Activated CD4-positive, alpha-beta T cell treated with anti-CD3 and anti-CD28 coated beads, Interleukin-2, amount 50 U/mL, for 4 hours (primary cell): Measurements from ENCODE around the gene TMEM52B.
"Not testable (repeated sequence)": the region's sequence is repeated elsewhere in the genome, so short reads cannot be mapped to it uniquely, and the experiment has no call there.

Experiments used
- DNase-seq, 2 experiments: peaks; one replicate each; pipeline ENCODE4 v3.0.0-alpha.2; 2020

TMEM52B gene

DNA sequence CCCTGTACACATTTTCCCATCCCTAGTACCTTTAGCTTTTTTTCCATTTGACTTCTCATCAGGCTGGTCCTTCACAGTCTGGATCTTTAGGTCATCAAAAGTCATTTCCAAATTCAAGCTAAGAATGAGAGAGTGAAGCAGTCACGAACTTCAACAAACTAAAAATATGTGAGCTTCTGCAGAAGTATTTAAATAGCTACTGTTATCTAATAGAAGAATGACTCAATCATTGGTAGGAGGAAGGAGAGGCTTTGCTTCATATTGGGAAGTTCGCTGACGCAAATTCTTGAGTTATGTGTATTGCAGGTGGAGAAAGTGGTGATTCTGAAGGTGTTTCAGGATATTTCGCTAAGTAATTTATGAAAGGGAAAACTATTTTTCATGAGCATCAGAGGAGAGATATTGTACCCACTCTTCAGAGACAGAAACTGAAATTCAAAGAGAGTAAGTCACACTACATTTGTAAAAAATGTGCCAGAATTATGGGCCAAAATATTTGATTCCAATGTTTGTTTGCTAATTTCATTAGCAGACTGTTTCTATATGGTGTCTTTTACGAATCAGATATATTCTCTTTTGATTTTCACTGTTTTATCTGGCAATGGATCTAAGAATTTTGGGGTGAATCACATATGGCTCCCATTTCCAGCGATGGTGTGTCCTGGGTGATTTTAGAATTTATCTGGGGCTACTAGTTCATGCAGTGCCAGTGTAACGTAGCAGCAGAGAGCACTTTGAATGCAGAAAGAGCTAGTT, 6.7 kb upstream of the TMEM52B start, which contains the start of gene OLR1:
TSS of gene OLR1 (minus strand) at position 160 of the 756 bp plus-strand sequence. CDS start at position 105, 55 bp downstream.
- no peak for DNase-seq

DNA sequence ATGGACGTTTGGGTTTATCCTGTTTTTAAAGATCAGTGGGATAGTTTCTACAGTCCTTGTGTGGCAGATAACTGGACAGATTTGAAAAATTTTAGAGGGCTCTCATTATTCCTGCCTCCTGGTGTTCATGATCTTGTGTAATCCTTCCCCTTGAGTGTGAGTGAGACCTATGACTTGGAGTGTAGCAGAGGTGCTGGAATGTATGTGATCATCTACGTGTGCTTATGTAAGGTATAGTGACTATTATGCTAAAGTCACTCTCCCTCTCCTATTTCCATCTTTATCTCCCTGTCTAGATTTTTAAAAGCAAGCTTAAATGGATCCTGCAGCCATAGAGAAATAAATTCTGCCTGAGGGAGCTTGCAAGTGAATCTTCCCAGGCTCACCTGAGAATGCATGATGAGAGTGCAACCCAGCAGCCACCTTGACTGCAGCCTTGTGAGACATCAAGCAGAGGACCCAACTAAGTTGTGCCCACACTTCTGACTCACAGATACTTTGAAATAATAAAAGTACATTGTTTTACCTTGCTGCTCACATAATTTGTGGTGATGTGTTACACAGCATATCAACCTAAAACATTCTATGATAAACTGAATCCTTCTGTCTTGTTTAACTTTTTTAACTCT, 3.7 kb upstream of the TMEM52B start:
- no peak for DNase-seq

DNA sequence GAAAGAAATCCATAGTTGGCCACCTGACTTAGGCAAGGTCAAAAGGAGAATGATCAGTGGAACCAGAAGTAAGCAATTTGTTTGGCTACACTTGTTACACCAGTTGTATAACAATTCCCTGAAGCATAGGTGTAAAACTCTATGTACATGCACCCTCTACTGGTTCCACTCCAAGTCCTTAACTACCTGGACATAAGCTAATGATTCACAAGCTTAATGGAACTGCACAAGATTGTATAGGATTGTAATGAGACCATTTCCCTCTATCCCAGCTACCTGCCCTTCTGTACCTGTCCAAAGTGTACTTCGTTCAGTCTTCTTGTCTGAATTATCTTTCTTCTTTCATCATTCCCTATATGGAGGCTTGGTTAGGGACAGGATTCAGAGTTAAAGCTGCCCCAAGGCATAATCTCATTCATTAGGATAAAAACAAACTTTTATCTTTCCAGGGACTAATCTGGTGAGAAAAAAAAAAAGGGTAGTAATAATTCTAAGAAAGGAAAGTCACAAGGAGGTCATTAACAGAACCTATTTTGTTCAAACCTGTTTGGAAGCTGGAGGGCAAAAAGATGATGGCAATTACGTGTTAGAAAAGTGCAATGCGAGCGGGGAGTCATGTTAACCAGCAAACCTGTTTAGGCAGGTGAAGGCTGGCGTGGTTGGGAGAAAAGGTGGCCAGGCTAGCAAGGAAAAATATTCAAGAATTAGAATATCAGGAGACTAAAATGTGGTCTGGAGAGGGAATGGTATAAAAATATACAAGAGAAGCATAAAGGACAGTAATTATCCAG, 2.8 kb upstream of the TMEM52B start:
- DNase-seq: no peak

DNA sequence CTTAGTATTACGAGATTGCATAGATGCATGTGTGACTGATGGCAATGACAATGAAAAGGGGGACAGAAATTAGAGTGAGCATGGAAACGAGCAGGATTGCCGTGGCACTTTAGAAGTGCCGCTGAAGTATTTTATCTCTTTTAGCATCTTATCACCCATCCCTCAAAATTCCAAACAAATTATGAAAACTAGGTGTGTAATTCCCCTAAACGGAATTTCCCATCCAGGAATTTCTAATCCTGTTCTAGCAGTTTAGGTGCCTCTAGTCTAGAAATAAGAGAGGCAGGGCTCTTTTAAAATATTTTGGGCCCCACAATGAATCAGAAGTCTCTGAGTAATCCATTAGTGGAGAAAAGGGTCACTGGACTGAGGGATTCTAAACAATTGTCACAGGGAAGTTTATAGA, 947 bp downstream of the TMEM52B start:
- no peak for DNase-seq

DNA sequence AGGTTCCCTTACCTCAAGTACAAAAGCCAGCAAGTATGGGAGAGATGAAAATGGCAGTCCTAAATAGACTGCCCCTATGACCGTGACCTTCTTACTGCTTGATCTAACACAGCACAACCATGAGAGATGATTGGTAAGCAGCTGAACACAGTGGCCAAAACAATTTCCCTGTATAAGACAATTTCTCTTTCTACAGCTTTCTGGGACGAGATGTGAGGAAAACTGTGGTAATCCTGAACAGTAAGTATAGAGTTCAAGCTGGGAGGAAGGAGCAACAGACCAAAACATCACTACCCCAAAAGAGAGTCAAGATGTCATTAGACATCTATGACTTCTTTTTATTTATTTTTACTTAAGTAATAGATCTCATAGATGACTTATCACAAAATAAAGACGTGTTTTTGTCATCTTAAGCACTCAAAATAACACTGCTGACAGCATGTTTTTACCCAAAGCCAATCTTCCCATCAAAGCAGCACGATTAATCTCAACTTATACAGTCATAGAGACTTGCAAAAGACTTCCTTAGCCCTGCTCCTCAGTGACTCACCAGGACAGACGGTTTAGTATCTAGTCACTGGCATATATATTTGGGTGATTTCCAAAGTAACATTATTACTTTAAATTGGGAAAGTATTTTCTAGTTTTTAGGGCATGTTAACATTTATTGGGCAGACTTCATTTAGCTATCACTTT, 3.7 kb downstream of the TMEM52B start:
- DNase-seq: no peak

DNA sequence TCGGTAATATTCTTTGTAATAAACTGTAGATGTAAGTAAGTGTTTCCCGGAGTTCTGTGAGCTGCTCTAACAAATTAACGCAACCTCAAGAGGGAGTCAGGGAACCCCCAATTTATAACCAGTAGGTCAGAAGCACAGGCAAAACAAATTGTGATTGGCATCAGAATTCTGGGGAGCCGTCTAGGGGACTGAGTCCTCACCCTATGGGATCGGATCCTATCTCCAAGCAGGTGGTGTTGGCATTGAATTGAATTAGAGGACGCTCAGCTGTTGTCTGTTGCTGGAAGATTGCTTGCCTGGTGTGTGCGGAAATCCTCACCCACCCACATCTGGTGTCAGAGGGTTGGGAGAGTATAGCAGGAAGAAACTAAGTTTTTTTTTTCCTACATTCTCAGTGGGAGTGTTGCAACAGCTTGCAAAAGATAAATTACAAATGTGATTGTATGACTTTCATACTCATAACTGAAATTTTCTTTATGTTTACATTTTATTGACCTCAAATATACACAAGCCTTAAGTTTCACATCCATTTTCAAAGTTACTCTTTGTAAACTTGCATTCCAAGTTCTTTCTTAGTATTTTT, 5.5 kb downstream of the TMEM52B start:
- no peak for DNase-seq

DNA sequence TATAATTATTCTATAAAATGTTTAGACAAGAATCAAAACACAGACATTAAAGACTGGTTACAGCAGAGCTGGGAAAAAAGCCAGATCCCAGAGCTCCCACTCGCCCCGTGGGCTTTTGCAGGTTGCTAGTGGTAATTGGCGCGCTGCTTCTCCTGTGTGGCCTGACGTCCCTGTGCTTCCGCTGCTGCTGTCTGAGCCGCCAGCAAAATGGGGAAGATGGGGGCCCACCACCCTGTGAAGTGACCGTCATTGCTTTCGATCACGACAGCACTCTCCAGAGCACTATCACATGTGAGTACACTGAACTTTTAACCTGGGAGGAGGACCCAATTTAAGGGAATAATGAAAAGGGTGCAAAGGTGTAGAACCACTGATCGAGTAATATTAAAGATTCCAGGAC, 7.5 kb downstream of the TMEM52B start:
- no peak for DNase-seq

DNA sequence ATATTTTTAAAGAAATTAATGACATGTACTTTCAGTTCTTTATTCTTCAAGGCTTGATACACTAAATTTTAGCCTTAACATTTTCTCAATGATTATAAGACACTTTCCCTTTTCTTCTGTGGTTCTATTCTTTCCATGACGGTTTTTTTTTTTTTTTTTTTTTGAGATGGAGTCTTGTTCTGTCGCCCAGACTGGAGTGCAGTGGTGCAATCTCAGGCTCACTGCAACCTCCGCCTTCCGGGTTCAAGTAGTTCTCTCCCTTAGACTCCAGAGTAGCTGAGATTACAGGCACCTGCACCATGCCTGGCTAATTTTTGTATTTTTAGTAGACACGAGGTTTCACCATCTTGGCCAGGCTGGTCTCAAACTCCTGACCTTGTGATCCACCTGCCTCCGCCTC, 8.1 kb downstream of the TMEM52B start:
- DNase-seq: not testable (repeated sequence)

DNA sequence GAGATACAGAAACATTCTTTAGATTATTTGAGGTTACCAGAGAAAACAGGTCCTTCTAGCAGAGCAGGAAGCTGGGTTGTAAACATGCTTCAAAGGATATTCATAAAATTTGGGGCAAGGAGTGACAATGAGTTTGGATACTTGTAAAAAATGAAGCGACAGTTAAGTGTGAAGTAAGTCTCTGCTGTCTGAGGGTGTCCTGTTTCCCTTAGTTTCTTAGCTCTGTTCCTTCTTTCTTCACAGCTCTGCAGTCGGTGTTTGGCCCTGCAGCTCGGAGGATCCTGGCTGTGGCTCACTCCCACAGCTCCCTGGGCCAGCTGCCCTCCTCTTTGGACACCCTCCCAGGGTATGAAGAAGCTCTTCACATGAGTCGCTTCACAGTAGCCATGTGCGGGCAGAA, 10.8 kb downstream of the TMEM52B start:
- DNase-seq: no peak

DNA sequence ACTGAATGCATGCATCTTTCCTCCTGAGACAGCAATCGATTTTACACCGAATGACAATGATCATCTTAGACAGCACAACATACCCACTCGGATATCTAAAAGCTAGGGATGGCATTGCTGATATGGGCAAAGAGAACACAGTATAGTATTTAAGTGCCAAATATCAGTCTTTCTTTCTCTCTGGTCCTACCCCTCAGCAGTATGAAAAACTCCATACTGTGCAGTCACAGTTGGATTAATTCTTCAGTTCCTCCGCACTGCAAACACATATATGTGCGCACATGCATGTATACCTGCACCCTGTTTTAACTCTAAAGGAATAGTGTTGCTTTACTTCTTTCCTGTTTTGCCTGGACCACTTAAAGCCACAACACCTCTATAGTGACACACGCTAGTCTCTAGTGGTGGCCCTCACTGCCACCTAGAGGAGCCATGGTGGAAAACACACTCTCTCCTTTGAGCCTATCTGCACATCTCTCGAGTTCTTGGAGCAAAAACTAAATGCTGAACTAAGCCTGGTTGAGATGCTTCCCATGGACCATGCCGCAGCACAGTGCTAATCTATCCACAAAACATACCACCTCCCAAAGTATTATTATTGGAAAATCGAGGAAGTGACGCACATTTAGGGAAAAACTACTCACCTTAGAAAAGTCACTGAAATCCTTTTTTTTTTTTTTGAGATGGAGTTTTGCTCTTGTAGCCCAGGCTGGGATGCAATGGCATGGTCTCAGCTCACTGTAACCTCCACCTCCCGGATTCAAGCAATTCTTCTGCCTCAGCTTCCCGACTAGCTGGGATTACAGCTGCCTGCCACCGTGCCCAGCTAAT, 11.9 kb downstream of the TMEM52B start:
- DNase-seq: peak; percentile 25 to 26

DNA sequence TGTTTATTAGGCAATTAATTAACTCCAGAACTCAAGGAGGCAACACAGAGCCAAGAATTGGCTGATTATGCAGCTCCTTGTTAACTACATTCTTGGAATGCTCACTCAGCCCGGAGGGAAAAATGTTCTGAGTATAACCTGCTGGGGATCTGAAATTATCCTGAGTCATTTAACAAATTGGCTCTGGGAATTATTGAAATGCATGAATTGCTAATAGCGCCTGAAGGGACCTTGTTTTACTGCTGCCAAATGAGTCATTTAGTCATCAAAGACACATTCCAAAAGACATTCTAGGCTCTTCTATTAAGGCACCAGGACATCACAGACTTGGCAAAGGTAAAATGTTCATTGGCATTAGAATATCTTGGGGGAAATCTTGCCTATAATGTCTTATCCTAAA, 13.0 kb downstream of the TMEM52B start:
- no peak for DNase-seq

DNA sequence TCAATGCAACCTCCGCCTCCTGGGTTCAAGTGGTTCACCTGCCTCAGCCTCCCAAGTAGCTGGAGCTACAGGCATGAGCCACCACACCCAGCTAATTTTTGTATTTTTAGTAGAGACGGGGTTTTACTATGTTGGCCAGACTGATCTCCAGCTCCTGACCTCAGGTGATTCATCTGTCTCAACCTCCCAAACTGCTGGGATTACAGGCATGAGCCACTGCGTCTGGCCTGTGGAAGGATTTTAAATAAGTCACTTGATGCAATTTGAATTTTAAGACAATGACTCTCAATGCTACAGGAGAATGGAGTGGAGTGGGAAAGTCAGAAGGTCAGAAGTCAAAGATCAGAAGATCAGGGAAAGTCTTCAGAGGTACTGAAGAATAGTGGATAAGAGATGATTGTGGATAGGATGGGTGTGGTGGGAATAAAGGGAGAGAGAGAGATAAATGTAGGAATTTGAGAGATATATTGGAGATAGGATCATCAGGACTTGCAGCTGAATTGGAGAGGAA, 15.4 kb downstream of the TMEM52B start:
- no peak for DNase-seq

DNA sequence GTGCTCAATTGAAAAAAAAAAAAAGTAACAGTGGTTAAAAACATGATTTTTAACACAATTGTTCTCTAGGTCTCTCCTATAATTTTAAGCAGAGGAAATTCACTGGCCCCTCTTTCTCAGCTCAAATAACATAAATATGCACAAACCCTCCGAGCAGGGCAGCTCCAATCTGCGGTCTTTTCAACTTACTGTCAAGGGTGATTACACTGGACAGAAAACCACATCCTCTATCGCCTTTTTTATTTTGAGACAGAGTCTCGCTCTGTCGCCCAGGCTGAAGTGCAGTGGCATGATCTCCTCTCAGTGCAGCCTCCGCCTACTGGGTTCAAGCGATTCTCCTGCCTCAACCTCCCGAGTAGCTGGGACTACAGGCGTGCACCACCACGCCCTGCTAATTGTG, 17.4 kb downstream of the TMEM52B start:
- no peak for DNase-seq

DNA sequence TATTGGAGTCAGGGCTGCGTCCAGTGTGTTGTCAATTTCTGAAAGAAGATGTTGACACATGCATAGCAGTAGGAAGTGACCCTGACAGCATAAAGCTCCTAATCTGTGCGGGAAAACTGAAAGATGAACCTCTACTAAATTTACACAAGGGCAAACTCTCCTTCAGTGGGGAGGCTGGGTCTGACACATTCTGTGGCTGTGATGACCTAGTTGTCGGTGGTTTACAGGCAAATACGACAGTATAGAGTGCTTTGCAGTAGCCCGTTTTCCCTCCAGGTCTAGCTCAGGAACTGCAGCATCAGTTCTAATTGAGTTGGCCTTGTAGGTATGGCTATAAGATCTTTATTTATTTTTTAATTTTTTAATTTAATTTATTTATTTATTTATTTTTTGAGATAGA, 19.0 kb downstream of the TMEM52B start:
- DNase-seq: no peak

DNA sequence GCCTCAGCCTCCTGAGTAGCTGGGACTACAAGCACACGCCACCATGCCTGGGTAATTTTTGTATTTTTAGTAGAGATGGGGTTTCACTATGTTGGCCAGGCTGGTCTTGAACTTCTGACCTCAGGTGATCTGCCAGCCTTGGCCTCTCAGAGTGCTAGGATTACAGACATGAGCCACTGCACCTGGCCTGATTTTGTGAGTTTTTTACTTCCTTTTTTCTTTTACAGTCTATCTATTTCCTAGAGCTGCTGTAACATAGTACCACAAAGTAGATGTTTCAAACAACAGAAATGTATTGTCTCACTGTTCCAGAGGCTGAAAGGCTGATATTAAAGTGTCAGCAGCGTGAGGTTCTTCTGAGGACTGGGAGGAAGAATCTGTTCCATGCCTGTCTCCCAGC, 25.7 kb downstream of the TMEM52B start:
- DNase-seq: not testable (repeated sequence)

DNA sequence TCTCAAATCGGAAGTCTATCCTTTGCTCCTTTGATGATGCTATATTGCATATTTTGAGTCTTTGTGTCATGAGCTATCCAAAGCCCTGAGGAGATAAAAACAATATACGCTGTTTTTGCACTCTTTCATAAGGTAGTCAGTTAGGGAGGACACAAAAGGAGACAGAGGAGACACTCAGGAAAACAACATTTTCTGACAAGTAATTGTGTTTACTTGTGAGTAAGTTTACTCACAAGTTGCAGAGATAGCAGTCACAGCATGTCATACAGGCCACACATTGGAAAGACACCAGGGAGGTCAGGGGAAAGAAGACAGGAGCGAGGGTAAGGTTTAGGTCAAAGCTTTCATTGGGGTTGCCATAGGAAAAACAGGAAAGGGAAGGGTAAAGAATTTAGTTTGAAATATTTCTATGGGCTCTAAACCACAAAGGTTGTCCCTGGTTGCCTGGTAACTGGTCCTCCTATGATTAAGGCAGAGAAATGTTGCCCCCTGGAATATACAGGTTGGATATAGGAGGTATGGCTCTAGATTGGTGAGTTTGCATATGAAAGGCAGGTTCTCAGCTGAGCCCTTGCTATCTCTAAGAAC, 26.5 kb downstream of the TMEM52B start:
- no peak for DNase-seq

DNA sequence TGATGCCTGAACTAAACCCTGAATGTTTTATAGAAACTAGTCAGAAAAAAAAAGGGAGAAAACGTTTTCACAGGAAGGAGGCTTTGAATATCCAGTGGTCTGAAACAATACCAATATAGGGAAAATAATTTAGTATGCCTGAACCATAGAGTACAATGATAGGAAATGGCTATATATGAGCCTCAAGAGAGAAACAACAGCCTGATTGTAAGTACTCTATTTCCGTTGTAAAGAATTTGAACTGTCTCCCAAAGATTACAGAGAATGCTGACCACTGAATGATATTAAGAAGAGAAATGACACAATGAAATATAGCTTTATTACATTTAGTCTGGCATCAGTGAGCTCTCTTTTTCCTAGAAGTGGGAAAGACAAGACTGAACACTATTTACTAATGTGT, 28.3 kb downstream of the TMEM52B start:
- DNase-seq: no peak

DNA sequence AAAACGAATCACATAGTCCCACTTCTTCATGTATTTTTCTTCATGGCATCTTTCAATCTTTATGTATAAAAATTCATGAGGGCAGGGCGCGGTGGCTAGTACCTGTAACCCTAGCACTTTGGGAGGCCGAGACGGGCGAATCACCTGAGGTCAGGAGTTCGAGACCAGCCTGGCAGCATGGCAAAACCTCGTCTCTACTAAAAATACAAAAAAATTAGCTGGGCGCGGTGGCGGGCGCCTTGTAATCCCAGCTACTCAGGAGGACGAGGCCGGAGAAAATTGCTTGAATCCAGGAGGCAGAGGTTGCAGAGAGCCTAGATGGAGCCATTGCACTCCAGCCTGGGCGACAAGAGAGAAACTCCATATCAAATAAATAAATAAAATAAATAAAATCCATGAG, 31.4 kb downstream of the TMEM52B start:
- DNase-seq: no peak

DNA sequence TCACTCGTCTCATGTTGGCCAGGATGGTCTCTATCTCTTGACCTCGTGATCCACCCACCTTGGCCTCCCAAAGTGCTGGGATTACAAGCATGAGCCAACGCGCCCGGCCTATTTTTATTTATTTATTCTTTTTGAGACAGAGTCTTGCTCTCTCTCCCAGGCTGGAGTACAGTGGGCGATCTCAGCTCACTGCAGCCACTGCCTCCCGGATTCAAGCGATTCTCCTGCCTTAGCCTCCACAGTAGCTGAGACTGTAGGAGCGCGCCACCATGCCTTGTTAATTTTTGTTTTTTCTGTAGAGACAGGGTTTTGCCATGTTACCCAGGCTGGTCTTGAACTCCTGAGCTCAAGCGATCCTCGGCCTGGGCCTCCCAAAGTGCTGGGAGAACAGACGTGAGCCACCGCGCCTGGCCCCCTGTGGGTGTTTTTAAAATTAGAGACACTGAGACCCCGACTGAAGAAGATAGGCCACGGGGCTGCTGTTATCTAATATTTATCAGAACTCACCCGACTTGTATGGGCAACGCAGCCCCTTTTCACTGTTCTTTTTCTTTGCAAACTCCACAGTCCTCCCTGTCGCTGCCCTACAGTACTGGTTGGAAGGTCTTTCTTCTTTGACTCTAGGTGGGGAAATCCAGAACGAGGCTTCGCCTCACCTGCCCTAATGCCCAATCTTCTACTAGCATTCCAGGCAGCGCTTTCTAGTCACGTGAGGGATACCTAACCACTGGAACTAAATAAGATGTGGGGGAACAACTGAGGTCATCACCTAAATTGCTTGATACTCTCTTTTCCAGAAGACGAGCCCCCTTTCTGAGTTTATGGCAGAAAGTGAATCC, 32.5 kb downstream of the TMEM52B start:
- no peak for DNase-seq
